Right atrium auricular region (tissue), 2 donors: ENCODE data around the gene GSTM2. TPM values are rescaled to one million over a fixed set of nuclear protein-coding genes. Genes with fewer than 3 reads are reported as not detected.
A peak's percentile ranks its signal among the peaks of the same experiment; 100 is the strongest.

Experiments
- DNase-seq: peaks from one replicate; pipeline ENCODE4 v3.0.0-alpha.2; 2019; ENCODE audit warnings: low spot score
- H3K27ac ChIP-seq, 2 donors: fragments of 200-600 bp; sonication (generic); 1 replicate in 1 of 2; 2 replicates in 1 of 2; pipeline ENCODE4 v1.5.1; 2016 to 2019
- H3K27me3 ChIP-seq, 2 donors: fragments of 200-600 bp; sonication (generic); one replicate each; pipeline versions ENCODE4 v1.5.1 to v1.6.0; 2017 to 2019
- H3K36me3 ChIP-seq: fragments of 200-600 bp; sonication (generic); one replicate; pipeline ENCODE4 v1.5.1; 2016
- H3K4me1 ChIP-seq, 2 donors: fragments of 200-600 bp; sonication (generic); one replicate each; pipeline versions ENCODE4 v1.5.1 to v1.6.0; 2017 to 2019
- H3K4me3 ChIP-seq, 2 donors: fragments of 200-600 bp; sonication (generic); 1 replicate in 1 of 2; 2 replicates in 1 of 2; pipeline ENCODE4 v1.5.1; 2017 to 2019; ENCODE audit warnings: mild to moderate bottlenecking in 1 of 2, moderate library complexity in 1 of 2
- H3K9me3 ChIP-seq, 2 donors: fragments of 200-600 bp; sonication (generic); one replicate each; pipeline ENCODE4 v1.5.1; 2019
- CTCF ChIP-seq, 2 donors: fragments of 200-600 bp; sonication (generic); IDR thresholded peaks; one replicate each; pipeline ENCODE4 v1.5.1; 2019; ENCODE audit warnings: antibody characterized with exemption in 2 of 2
- total RNA-seq, 2 donors: library from RNA; depleted of rRNA; stranded (reverse); fragments of >200 nt; gene quantifications; one replicate each; pipeline ENCODE4 v1.1.0, GENCODE V29; 2016

Gene GSTM2
- total RNA-seq, 2 donors from 2014 or later = 31.7 to 53.8 TPM

GRCh38 chr1:109621379-109622136, 46.3 kb upstream of the GSTM2 start:
- Histone ChIP-seq H3K9me3 (no peaks in the 10 kb centered on the region), H3K4me1 (peaks cover 0 to 64% of the 10 kb centered on the region in 2 donors), H3K27ac (peak overlapping the region; percentile 79 to 85), H3K4me3 (peak overlapping the region; percentile 51 to 59), H3K27me3 (no peaks in the 10 kb centered on the region), H3K36me3 (peaks cover under 1% of the 10 kb centered on the region)
- no peak for TF ChIP-seq CTCF (IDR thresholded peaks at IDR 0.05)
- DNase-seq = peak; percentile 56

- H3K4me3 ChIP-seq = no peak overlapping the region
- H3K36me3 ChIP-seq = peaks cover 7% of the 10 kb centered on the region
Observed at GRCh38 chr1:109622137-109622892, 45.5 kb upstream of the GSTM2 start.

GRCh38 chr1:109622895-109623294, 45.0 kb upstream of the GSTM2 start:
- no peak overlapping the region for H3K4me3 ChIP-seq
- no peak for TF ChIP-seq CTCF (IDR thresholded peaks at IDR 0.05)
- no peaks in the 10 kb centered on the region for H3K27me3 ChIP-seq
- peak; percentile 51 for DNase-seq
- no peak overlapping the region for H3K27ac ChIP-seq
- H3K9me3 ChIP-seq = no peaks in the 10 kb centered on the region
- H3K36me3 ChIP-seq = peaks cover 11% of the 10 kb centered on the region
- H3K4me1 ChIP-seq = peaks cover 0 to 54% of the 10 kb centered on the region in 2 donors

More at GRCh38 chr1:109622137-109622892, 45.5 kb upstream of the GSTM2 start:
- peak; percentile 55 for DNase-seq
- H3K9me3 ChIP-seq = no peaks in the 10 kb centered on the region
- peaks cover 0 to 59% of the 10 kb centered on the region in 2 donors for H3K4me1 ChIP-seq
- H3K27ac ChIP-seq = no peak overlapping the region
- TF ChIP-seq CTCF (IDR thresholded peaks at IDR 0.05) = no peak
- no peaks in the 10 kb centered on the region for H3K27me3 ChIP-seq

- no peak for TF ChIP-seq CTCF (IDR thresholded peaks at IDR 0.05)
- Histone ChIP-seq H3K27me3 (no peaks in the 10 kb centered on the region), H3K4me3 (no peak overlapping the region), H3K36me3 (peaks cover 18% of the 10 kb centered on the region), H3K9me3 (no peaks in the 10 kb centered on the region), H3K27ac (peak overlapping the region in 1 of 2 donors; percentile 21), H3K4me1 (peaks cover 0 to 54% of the 10 kb centered on the region in 2 donors)
- peak; percentile 58 for DNase-seq
Observed at GRCh38 chr1:109623601-109624161, 44.2 kb upstream of the GSTM2 start.

- TF ChIP-seq CTCF (IDR thresholded peaks at IDR 0.05) = no peak
- Histone ChIP-seq H3K4me1 (peaks cover 0 to 47% of the 10 kb centered on the region in 2 donors), H3K36me3 (peaks cover 25% of the 10 kb centered on the region), H3K9me3 (no peaks in the 10 kb centered on the region), H3K27me3 (no peaks in the 10 kb centered on the region), H3K27ac (peak overlapping the region in 1 of 2 donors; percentile 21), H3K4me3 (no peak overlapping the region)
- peak; percentile 57 for DNase-seq
Observed at GRCh38 chr1:109624201-109625010, 43.5 kb upstream of the GSTM2 start.
